Dermis microvascular lymphatic vessel endothelial cell (primary cell): ENCODE measurements around the gene BMP5. TPM values are rescaled to one million over a fixed set of nuclear protein-coding genes. Genes with fewer than 3 reads are reported as not detected.
A peak's percentile ranks its signal among the peaks of the same experiment; 100 is the strongest.

Source experiments
- DNase-seq, 2 donors: peaks; one replicate each; pipeline versions ENCODE4 v3.0.0 to v3.0.0-alpha.2; 2010; ENCODE audit warnings: low read depth in 2 of 2
- total RNA-seq: library from RNA; depleted of rRNA; stranded (reverse); fragments of >200 nt; gene quantifications from 2 replicates; pipeline ENCODE4 v1.2.1, GENCODE V29; 2014

Gene BMP5
- total RNA-seq, 1 donor from 2014 or later, result not detected

DNA sequence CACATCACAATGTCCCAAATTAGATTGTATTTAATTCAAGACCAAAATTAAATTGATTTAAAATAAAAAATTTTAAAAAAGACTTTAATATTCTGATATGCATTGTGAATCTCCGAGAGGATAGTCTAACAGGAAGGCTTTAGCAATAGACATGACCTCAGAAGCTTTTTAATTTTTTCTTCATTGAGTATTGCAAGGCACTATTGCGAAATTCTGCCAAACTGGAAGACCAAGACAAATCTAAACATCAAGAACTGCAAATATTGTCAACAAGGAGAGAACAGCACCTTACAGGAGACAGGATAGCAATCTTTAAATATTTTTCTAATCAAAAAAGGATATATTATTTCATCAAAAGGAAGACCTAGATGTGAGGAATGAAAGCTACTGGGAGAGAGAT, 56.9 kb downstream of the BMP5 start:
- no peak for DNase-seq

DNA sequence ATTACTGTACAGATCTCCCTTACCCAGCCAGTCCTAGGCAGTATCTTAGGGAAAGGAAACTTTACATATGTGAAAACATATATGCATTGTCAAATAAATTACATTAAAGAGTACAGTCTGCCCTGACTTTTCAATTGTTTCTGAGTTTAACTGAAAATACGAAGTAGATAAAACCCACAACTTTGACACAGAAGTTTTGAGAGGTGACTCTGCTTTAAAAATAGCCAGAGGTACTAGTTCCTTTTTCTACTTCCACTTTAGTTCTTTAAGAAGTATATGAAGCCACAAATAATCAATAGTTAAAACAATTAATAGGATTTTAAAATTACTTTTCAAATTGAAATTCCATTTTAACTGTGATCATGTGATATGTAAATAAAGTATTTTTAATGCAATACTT, 62.9 kb downstream of the BMP5 start:
- no peak for DNase-seq

DNA sequence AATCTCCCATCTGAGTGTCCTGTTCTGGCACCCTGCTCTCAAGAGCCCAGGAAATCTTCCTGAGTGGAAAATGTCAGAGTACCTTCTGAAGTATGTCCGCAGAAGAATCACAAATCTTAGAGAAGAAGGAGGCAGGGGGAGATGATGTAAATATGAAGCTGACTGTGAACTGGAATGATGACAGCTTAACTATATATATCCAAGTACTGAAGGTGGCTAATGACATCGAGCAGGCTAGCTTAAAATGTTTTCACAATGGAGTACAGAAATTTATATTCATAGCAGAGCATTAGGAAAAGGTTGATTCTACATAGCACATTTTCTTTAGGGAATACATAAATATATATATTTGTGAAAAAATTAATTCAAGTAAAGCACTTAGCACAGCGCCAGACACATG, 64.3 kb downstream of the BMP5 start:
- DNase-seq, result no peak

DNA sequence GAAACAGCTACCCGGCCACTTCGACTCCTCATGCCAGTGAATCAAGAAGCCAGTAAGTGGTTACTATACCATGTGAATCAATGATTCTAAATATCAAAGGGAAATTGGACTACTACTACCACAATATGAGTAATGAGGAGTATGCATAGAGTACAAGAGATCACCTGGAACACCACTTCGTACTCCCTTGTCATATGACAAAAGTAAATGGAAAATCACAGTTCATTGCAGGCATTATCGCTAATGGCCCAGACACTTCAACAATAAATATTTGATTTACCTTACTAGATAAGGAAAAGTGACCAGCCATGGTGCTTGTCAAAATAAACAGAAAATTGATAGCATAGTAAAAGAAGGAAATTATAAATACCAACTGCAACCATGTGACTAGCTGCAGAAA, 73.1 kb downstream of the BMP5 start:
- no peak for DNase-seq

DNA sequence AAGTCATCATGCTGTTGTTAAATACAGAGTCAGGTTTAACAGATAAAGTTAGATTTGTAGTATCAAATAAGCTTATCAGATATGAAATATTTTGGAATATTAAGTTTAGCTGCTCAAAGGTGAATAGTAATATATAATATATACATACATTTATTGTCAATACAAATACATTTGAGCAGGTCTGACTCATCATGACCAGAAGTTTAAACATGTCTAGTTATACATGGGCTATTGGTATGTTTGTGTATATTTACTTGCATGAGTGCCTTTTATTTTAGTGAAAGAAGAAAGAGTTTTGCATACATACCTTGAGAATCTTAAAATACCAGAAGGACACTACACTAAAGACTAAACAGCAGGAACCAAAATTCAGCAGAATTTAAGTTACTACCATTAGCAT, 76.8 kb downstream of the BMP5 start:
- DNase-seq, result no peak

DNA sequence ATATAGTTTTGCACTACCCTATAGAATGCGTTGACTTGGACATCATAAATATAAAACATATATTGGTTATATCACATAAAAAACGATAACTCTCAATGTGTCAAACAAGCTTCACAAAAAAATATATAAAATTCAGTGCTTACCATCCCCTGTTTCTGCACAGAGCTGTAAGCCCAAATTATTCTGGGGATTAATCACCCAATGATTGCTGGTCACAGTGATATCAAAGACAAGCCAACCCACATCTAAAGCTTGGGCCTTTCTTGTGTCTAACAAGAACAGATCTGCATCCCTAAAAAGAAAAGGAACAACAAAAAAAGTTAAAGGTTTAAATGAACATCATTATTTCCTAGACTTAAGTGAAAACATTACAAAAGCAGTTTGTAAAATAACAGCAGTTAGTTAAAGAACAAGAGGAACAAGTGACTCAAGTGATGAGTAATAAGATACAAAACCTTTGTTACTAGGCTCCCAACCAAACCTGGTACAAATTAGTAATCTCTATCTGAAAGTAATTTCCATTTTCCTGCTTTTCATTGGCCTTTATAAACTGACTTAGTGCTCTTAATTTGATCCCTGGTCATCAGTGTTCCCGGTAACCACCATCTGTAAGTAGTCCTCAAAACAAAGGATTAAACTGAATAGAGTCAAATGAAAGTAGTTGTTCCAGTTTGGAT, 81.1 kb downstream of the BMP5 start:
- DNase-seq, result peak in 1 of 2 donors; percentile 1

DNA sequence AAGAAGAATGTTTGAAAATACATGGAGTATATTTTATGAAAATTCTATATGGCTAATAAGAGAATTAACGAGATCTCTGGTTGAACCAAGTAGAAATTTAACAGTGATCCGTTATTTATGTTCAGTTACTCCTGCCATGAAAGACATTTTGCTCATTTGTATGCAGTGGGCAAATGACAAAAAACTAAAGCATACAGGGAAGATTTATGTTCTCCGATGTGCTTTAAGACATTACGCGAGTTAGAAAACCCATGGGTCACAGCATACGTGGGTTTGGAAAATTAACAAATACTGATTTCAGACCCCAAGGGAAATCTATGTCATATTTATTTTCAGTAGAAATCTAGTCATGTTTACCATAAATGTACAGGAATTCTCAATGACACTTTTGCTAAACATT, 90.1 kb downstream of the BMP5 start:
- no peak for DNase-seq

DNA sequence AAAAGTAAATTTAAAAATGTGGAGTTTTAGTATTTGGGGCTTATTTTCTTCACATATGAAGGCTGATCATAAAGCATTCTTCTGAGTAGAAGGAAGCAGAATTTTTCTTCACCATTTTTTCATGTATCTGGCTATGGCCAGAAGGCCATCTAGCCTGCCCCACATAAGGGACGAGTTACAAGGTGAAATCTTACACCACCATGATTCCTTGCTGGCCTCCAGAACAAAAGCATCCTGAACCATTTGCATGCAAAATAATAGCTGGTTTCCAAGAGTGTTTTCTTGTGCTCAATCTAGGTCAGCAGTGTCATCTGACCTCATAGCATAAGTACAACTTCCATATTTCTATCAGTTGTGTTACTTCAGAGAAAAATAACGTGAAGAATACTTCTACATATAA, 93.1 kb downstream of the BMP5 start:
- DNase-seq, result no peak

DNA sequence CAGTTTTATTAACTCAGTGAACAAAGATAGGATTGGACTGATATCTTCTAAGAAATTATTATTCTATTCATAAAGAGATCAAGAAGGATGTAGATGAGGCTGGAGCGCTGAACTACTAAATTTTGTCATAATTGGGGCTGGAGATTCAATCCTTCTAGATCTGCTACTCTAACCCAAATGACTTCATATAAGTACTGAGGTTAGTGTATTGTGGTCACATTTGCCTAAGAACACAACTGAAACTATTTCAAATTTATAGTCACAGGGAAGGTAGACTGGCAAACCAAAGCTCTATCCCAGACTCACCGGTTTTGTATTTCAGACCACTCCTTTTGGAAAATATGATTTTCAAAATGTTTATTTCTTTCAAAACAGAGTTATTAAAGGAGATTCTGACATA, 96.7 kb downstream of the BMP5 start:
- DNase-seq, result no peak

DNA sequence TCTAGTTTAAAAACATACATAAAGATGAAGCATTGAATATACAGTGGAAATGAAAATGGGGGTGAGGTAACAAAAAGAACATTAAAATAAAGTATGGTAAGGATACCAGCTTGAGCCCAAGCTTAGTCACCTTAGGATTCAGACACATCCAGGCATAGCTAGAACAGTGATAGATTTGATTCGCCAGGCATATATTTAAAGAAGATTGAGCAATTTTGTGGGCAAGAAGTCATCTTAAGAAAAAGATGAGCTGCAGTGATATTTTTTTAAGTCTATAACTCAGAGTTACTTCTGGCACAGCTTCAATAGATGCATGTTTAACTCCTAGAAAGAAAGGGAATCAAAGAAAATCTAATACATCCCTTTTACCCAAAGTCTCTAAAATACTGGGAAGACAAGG, 97.9 kb downstream of the BMP5 start:
- no peak for DNase-seq

DNA sequence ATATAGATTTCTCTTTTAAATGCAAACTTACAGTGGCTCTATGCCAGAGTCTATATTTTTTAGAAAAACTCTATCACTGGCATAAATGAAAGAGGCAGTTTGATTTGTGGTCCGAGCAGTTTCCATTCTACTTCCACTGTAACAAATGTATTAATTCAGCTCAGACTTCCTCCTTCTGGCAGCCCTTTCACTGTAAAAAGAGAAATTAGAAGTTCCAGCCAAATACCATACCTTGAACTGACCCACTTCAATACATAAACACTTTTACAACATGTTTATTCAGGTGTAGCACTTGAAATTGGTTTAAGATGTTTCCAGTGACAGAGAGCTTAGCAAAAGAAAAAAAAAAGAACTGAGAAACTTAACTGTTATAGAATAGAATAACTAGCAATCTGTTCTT, 99.3 kb downstream of the BMP5 start:
- no peak for DNase-seq

DNA sequence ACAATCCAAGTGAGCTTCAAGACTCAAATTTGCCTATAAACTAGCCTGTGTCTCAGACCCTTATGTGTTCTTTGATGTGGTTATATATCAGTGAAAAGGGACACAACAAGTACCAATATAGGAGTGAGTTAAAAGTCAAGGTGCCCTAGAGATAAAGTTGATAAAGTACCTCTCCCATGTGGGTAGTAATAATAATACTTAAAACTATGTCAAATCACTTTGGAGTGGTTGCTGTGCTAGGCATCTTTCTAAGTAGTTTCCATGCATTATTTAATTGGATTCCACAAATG, 100.4 kb downstream of the BMP5 start:
- DNase-seq, result no peak

DNA sequence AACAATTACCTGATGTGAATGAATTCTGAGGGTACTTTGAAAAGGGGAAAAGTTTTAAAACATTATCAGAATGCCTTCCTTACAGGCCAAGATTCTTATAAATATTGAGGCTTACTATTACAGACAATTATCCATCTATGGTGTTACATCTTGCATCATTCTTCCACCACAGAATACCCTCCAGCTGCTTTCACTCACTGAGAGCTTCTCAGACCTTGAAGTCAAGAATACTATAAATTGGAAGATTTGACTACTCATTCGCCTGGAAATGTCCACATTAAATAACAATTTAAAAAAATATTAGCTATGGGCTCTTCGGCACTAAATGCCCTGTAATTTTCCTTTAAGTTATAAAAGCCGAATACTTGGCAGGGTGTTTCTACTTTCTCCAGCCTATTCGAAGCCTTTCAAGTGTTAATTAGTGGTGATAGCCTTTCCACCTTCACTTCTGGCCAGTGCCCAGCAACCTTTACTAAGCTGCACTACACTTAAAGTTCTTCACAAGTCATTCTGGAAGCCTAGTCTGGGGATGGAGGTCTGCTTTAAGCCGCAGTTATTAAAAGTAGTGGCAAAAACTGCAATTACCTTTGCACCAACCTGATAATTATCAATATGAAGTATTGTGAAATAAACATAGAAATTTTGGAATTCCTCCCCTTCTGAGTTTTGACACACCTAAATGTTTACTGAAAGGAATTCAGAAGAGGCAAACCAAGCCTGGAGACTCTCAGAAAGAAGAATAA, 100.9 kb downstream of the BMP5 start:
- no peak for DNase-seq

DNA sequence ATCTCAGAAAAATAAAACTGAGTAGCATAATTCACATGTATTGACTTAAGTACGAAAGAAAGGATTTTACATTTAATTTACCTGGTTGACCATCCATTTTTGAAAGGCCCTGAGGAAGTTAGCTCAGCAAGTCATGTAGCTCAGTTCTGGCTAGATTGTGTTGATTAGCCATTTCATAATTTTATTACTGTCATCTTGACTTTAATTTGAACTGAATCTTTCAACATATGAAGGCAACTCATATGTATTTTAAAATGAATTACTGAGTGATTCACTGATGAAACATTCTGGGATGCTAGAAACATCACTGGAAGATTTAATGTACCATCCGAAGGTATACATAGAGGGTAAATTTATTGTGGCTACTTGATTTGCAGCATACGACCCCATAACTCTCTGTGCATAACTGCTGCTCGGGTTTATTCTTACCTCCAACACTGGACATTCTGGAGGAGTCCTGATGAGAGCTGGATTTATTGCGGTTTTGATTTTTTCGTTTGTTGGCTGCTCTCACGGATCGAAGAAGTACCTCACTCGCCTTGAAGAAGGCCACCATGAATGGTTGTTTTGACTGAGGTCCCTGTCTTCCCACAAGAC, 101.7 kb downstream of the BMP5 start:
- no peak for DNase-seq

DNA sequence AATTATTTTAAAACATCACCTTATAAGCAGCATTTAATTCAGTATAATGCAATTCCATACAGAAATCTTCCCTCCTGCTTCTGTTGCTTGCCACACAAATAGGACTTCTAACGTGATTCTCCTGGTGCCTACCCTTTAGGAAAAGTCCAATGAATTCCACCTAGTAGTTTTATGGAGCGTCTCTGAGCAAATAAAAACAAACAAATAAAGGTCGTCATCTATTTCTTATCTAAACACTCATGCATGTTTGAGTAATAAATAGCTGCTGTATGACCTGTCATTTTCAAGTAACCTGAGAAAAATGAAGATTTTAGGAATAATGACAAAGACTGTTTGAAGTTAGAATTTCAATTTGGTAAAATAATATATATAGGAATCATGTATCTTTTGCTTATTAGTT, 102.7 kb downstream of the BMP5 start:
- no peak for DNase-seq

DNA sequence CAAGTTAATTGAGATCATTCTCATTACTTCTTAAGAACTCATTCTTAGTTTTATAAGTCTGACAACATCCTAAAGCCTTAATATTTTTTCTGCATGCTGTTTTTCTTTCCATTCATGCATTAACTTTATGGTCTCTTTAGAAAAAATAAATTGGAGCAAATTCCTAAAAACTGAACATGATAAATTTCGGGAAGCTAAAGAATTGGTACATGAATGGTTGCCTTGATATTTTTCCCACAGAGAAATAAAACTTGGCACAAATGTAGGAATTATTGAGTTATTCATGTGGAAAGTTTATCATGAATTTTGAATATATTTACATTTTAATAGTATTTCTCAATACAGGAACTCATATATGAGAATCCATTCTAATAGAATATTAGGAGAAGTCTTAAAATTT, 115.9 kb downstream of the BMP5 start:
- DNase-seq, result no peak

DNA sequence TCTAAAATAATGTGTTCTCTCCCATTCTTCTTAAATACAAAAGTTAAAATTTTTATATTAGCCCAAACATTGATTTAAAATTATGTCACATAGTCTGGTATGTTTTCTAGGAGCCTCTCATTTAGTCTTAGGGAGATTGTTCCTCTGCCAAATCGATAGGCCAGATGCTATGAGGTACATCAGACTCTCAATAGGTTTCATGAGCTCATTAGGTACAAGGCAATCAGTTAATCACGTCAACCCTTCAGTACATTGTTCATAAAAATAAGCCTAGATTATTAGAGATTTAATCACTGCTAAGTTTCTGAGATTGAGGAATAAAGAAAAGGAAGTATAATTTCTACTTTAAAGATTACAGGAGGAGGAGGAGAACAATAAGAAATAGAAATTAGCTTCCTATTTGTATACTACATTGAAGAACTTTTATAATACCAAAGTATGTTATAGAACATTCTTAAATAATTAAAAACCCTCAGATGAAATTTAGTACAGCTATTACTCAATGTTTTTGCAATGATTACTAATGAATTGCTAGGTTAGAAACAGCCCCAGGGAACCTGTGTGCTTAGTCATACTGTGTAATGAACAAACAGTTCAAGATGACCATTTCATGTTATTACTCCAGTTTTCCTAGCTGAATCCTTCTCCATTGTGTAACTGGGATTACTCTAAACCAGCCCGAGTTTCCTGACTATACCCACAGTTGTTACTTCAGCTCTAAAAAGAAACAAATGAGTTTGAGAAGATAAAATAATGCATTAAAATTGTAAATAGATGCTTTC, 117.0 kb downstream of the BMP5 start:
- peak in 1 of 2 donors; percentile 0 for DNase-seq

DNA sequence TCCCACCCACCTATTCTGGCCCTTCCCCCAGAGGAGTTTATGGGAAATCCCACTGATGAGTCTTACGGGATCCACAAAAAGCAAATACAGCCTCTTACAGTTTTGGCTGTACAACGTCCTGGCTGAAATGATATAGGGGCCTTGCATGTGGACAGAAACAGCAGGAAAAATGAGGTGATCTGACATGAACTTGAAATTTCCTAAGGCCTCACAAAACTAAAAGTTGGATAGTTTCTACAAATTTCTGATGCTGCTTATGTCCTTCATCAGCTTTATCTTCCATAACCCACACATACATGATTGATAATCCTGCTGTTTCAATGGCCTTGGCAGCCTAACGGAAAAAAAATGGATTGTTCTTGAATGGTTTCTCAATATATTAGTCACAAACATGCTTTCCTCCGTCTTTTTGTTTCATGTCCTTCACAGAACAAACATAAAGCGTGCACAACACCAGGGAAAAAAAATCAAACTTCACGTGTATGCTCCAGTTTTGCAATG, 118.8 kb downstream of the BMP5 start:
- no peak for DNase-seq

DNA sequence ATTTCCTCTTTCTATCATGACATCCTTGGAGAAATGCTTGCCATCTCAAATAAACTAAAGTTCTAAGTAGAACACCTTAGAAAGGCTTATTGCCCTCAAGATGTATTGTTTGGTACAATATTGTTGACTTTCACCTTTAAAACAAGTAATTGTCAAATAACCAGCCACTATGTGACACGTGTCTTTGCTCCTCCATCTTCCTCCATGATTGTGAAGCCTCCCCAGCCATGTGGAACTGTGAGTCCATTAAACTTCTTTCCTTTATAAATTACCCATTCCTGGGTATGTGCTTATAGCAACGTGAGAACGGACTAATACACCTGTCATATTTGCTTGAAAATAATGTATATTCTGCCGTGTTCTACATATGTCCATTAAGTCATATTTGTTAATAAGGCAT, 126.5 kb downstream of the BMP5 start:
- DNase-seq, result no peak

DNA sequence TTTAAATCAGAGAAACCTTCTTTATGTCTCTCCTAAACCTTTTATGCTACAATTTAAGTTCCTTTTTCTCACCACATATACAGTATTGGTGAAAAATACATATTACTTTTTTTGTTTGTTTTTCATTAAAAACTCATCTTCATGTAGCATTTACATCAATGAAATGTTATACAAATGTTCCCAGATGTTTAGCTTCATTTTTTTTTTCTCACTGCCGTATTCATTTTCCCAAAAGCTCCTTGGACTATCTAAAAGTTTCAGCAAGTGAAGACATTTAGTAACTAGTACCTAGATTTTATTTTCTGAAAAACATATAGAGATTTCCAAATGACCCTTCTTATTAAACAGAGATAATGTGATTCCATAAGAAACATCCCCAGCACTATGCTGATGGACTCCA, 128.9 kb downstream of the BMP5 start:
- no peak for DNase-seq

DNA sequence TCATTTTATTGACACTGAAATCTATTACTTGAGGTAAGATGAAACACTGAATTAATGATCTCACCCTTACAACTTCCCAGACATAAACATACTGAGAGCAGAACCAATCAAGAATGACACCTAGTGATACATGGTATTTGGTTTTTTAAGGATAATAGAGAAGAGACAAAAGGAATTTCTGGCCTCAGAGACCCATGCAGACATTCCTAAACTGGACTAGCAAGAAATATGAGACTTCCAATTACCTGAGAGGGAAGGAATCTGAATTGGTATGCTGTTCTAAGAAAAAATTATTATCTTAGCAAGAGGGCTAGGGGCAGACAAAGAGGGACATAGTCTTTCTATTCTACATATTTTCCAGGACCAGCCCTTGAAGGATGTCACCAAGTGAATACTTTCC, 141.1 kb downstream of the BMP5 start:
- DNase-seq, result no peak

DNA sequence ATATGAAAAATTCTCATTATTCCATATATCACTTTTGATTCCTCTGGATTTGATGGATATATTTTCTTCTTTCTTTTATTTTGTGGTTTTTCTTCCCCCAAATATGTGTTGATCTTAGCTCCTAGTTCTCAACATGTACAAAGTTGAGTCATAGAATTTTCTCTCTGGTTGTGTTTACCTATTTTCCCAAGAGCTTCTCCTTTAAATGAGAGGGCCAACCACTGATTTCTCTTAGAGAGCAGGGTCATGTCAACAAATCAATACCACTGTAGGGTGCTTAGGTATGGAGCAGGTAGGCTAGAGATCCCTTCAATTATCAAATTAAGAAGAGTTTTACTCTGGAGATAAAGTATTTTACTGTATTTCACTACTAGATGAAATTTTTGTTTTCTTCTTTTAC, 145.7 kb downstream of the BMP5 start:
- DNase-seq, result no peak
